SK-N-SH (cell line): ENCODE data around the gene CDH13. TPM values are rescaled to one million over a fixed set of nuclear protein-coding genes. Genes with fewer than 3 reads are reported as not detected.

Experiments used
- CTCF ChIA-PET: fragments of 300-600, 350-600 bp; formaldehyde crosslinking; extraction: SDS; loops from one replicate; lab custom pipeline; 2021; lab: Yijun Ruan, JAX
- POLR2A ChIA-PET: fragments of 350-600 bp; sonication (Branson Sonifier 250); formaldehyde crosslinking; extraction: SDS; loops from one replicate; lab custom pipeline; 2020; ENCODE audit warnings: antibody characterized with exemption, inconsistent platforms; lab: Yijun Ruan, JAX
- DNase-seq: peaks from one replicate; pipeline ENCODE4 v3.0.0; 2012
- H2AFZ ChIP-seq: fragments of 200-600 bp; sonication (generic); 2 replicates; pipeline ENCODE4 v1.8.1; 2016; ENCODE audit warnings: antibody characterized with exemption, mild to moderate bottlenecking, low read depth
- H3F3A ChIP-seq: fragments of 200-600 bp; sonication (generic); replicated peaks from 2 replicates; pipeline ENCODE3; 2016; ENCODE audit warnings: antibody characterized with exemption, mild to moderate bottlenecking; ENCODE audit not compliant: insufficient read depth
- H3K27ac ChIP-seq, 2 experiments: fragments of 200-500 bp in 1 of 2; fragments of 200-600 bp in 1 of 2; sonication (Bioruptor generic) in 1 of 2; sonication (generic), shearing (Covaris generic) in 1 of 2; 2 replicates each; pipeline versions ENCODE4 v1.5.1 to v1.6.1; 2014 to 2016; ENCODE audit warnings: low read depth in 2 of 2, inconsistent platforms in 1 of 2, low read length in 1 of 2, mild to moderate bottlenecking in 1 of 2, mixed read lengths in 1 of 2
- H3K27me3 ChIP-seq: fragments of 200-600 bp; sonication (generic), shearing (Covaris generic); 2 replicates; pipeline ENCODE4 v1.6.1; 2016; ENCODE audit warnings: mixed run types; ENCODE audit not compliant: insufficient read depth
- H3K36me3 ChIP-seq, 2 experiments: fragments of 200-500 bp in 1 of 2; fragments of 200-600 bp in 1 of 2; sonication (Bioruptor generic) in 1 of 2; sonication (generic) in 1 of 2; replicated peaks in 1 of 2; 2 replicates each; pipeline versions ENCODE3 to v1.5.1; 2014 to 2016; ENCODE audit warnings: low read length in 1 of 2, mild to moderate bottlenecking in 1 of 2; ENCODE audit not compliant: insufficient read depth in 2 of 2, control insufficient read depth in 1 of 2
- H3K4me1 ChIP-seq, 2 experiments: fragments of 200-500 bp in 1 of 2; fragments of 200-600 bp in 1 of 2; sonication (Bioruptor generic) in 1 of 2; sonication (generic), shearing (Covaris generic) in 1 of 2; 2 replicates each; pipeline versions ENCODE4 v1.5.1 to v1.6.1; 2014 to 2016; ENCODE audit warnings: low read depth in 1 of 2, low read length in 1 of 2, mixed run types in 1 of 2; ENCODE audit not compliant: insufficient read depth in 2 of 2, control insufficient read depth in 1 of 2
- H3K4me2 ChIP-seq: fragments of 200-600 bp; sonication (generic), shearing (Covaris generic); 2 replicates; pipeline ENCODE4 v1.6.1; 2017; ENCODE audit warnings: mixed run types
- H3K4me3 ChIP-seq, 2 experiments: fragments of 200-500 bp in 1 of 2; fragments of 200-600 bp in 1 of 2; sonication (Bioruptor generic) in 1 of 2; sonication (generic), shearing (Covaris generic) in 1 of 2; 2 replicates each; pipeline versions ENCODE4 v1.5.1 to v1.8.1; 2014 to 2016; ENCODE audit warnings: low read depth in 2 of 2, inconsistent platforms in 1 of 2, low read length in 1 of 2, mild to moderate bottlenecking in 1 of 2, mixed read lengths in 1 of 2, moderate library complexity in 1 of 2
- H3K79me2 ChIP-seq: fragments of 200-600 bp; sonication (generic); 2 replicates; pipeline ENCODE4 v1.8.1; 2017; ENCODE audit warnings: mild to moderate bottlenecking; ENCODE audit not compliant: insufficient read depth
- H3K9ac ChIP-seq: fragments of 200-600 bp; sonication (generic); 2 replicates; pipeline ENCODE4 v1.6.1; 2017; ENCODE audit warnings: mixed run types
- H3K9me2 ChIP-seq: fragments of 200-600 bp; sonication (generic); 2 replicates; pipeline ENCODE4 v1.6.1; 2017; ENCODE audit warnings: mixed run types
- H3K9me3 ChIP-seq: fragments of 200-600 bp; sonication (generic); 2 replicates; pipeline ENCODE4 v1.6.1; 2017; ENCODE audit warnings: mixed run types, mild to moderate bottlenecking, moderate library complexity
- H4K20me1 ChIP-seq: fragments of 200-600 bp; sonication (generic); 2 replicates; pipeline ENCODE4 v1.6.1; 2017; ENCODE audit warnings: mild to moderate bottlenecking, mixed run types; ENCODE audit not compliant: insufficient read depth
- ELF1 ChIP-seq: IDR thresholded peaks from 2 replicates; pipeline ENCODE4 v1.4.0; 2012
- FOSL2 ChIP-seq: IDR thresholded peaks from 2 replicates; pipeline ENCODE4 v1.4.0; 2012; ENCODE audit warnings: low read depth, mild to moderate bottlenecking, moderate library complexity, borderline replicate concordance
- FOXM1 ChIP-seq: IDR thresholded peaks from 2 replicates; pipeline ENCODE4 v1.4.0; 2012; ENCODE audit warnings: low read depth, mild to moderate bottlenecking
- GABPA ChIP-seq: IDR thresholded peaks from 2 replicates; pipeline ENCODE4 v1.4.0; 2012; ENCODE audit warnings: low read depth, mild to moderate bottlenecking
- JUND ChIP-seq: IDR thresholded peaks from 2 replicates; pipeline ENCODE4 v1.4.0; 2012
- NFIC ChIP-seq: IDR thresholded peaks from 2 replicates; pipeline ENCODE4 v1.4.0; 2012; ENCODE audit warnings: borderline replicate concordance
- RFX5 ChIP-seq: IDR thresholded peaks from 2 replicates; pipeline ENCODE4 v1.6.1; 2012; ENCODE audit warnings: mild to moderate bottlenecking, improper control_type of control experiment, low read length
- SIN3A ChIP-seq: IDR thresholded peaks from 2 replicates; pipeline ENCODE4 v1.6.1; 2012; ENCODE audit warnings: low read depth, mild to moderate bottlenecking, low read length, moderate library complexity, borderline replicate concordance
- SMC3 ChIP-seq: IDR thresholded peaks from 2 replicates; pipeline ENCODE4 v1.6.1; 2012; ENCODE audit warnings: low read depth, low read length, improper control_type of control experiment
- WGBS: methylation state at CpG from one replicate; pipeline ENCODE4 v1.1.6; 2017; ENCODE audit warnings: low lambda C conversion rate; 5-methylcytosine and 5-hydroxymethylcytosine counted together
- polyA plus RNA-seq, 3 experiments: library from polyadenylated mRNA; depleted of rRNA; stranded (reverse); fragments of >200 nt; gene quantifications; 2 replicates each; pipeline ENCODE4 v1.2.3, GENCODE V29; 2012
- TF ChIP-seq, protein P1 (sequence below): IDR thresholded peaks from 2 replicates; pipeline ENCODE4 v1.6.1; 2012; ENCODE audit warnings: mild to moderate bottlenecking, low read depth, low read length, moderate library complexity
- TF ChIP-seq, protein P2 (sequence below): IDR thresholded peaks from 2 replicates; pipeline ENCODE4; 2012
- TF ChIP-seq, protein P3 (sequence below): fragments of 150-350 bp; IDR thresholded peaks from 2 replicates; pipeline ENCODE4 v1.6.1; 2016; ENCODE audit warnings: mild to moderate bottlenecking, low read depth, low read length

CDH13 gene
- polyA plus RNA-seq, 1 of the 3 experiments (the other 2 are of a cell fraction), result 93.0 TPM

DNA sequence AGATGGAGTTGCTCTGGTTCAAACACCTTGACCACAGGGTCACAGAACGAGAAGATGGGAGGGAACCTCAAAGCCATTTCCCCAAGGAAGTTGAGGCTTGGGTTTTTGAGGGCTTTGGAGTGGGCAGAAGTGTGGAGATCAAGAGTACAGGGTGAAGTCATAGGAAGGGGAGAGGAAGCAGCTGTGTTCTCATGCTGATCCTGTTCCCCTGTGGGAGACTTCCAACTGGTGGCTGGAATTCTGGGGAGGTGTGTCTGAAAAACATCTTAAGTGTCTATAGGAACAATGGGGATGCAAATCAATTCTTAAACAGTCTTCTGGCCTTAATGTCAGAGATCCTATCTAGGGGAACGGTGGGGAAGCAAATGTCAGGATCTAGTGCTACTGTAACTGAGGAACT, 1142.2 kb downstream of the CDH13 start (continued):
- TF ChIP-seq, protein P1, sequence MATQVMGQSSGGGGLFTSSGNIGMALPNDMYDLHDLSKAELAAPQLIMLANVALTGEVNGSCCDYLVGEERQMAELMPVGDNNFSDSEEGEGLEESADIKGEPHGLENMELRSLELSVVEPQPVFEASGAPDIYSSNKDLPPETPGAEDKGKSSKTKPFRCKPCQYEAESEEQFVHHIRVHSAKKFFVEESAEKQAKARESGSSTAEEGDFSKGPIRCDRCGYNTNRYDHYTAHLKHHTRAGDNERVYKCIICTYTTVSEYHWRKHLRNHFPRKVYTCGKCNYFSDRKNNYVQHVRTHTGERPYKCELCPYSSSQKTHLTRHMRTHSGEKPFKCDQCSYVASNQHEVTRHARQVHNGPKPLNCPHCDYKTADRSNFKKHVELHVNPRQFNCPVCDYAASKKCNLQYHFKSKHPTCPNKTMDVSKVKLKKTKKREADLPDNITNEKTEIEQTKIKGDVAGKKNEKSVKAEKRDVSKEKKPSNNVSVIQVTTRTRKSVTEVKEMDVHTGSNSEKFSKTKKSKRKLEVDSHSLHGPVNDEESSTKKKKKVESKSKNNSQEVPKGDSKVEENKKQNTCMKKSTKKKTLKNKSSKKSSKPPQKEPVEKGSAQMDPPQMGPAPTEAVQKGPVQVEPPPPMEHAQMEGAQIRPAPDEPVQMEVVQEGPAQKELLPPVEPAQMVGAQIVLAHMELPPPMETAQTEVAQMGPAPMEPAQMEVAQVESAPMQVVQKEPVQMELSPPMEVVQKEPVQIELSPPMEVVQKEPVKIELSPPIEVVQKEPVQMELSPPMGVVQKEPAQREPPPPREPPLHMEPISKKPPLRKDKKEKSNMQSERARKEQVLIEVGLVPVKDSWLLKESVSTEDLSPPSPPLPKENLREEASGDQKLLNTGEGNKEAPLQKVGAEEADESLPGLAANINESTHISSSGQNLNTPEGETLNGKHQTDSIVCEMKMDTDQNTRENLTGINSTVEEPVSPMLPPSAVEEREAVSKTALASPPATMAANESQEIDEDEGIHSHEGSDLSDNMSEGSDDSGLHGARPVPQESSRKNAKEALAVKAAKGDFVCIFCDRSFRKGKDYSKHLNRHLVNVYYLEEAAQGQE, result no peak
- TF ChIP-seq SIN3A (no peak), SMC3 (no peak)
- TF ChIP-seq, protein P2, sequence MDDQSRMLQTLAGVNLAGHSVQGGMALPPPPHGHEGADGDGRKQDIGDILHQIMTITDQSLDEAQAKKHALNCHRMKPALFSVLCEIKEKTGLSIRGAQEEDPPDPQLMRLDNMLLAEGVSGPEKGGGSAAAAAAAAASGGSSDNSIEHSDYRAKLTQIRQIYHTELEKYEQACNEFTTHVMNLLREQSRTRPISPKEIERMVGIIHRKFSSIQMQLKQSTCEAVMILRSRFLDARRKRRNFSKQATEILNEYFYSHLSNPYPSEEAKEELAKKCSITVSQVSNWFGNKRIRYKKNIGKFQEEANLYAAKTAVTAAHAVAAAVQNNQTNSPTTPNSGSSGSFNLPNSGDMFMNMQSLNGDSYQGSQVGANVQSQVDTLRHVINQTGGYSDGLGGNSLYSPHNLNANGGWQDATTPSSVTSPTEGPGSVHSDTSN, result no peak
- TF ChIP-seq, protein P3, sequence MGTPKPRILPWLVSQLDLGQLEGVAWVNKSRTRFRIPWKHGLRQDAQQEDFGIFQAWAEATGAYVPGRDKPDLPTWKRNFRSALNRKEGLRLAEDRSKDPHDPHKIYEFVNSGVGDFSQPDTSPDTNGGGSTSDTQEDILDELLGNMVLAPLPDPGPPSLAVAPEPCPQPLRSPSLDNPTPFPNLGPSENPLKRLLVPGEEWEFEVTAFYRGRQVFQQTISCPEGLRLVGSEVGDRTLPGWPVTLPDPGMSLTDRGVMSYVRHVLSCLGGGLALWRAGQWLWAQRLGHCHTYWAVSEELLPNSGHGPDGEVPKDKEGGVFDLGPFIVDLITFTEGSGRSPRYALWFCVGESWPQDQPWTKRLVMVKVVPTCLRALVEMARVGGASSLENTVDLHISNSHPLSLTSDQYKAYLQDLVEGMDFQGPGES, result no peak

DNA sequence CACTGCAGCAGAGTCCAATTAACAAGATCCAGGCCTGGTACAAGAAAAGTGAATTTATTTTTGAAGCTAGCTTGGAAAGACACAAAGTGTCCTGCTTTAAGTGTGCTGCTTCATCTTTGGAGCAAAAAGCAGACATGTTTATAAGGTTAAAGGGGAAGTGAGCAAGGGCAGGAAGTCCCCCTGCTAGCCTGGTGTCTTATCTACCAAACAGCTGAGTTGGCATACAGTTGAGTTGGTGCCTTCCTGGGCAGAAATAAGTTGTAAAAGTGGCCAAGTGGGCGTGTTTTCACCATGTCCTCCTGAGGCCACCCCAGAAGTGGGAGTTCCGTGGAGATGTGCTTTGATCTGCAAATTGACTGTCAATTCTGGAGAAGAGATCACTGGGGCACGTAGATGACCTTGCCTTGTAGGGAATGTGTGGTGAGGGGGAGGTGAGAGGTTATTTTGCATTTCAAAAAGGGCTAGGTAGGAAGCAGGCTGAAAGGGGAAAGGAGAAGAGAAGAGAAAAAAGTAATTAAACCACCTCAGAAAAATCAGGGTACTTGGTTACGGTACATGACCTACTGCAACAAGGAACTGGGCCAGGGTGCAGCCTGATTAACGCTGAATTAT, 1142.7 kb downstream of the CDH13 start:
- CTCF ChIA-PET, result no interaction called here
- WGBS, result 38% methylated on average over 5 of the region's 5 CpGs
- no peaks in the 10 kb centered on the region for H4K20me1 ChIP-seq
- H3K27me3 ChIP-seq, result no peaks in the 10 kb centered on the region
- H3K27ac ChIP-seq, result no peak overlapping the region
- no peaks in the 10 kb centered on the region for H3K9me2 ChIP-seq
- H3K79me2 ChIP-seq, result no peaks in the 10 kb centered on the region
- no peaks in the 10 kb centered on the region for H3F3A ChIP-seq
- TF ChIP-seq NFIC (no peak), RFX5 (no peak), JUND (no peak), ELF1 (no peak), FOSL2 (no peak), GABPA (no peak), FOXM1 (no peak)
- TF ChIP-seq, protein P2, result no peak
- TF ChIP-seq, all 33 proteins: peak for 0
- Histone ChIP-seq H3K4me1 (no peaks in the 10 kb centered on the region), H3K36me3 (no peaks in the 10 kb centered on the region), H2AFZ (no peak overlapping the region), H3K4me3 (no peak overlapping the region), H3K4me2 (no peak overlapping the region), H3K9ac (no peak overlapping the region), H3K9me3 (no peaks in the 10 kb centered on the region)
- POLR2A ChIA-PET, result no interaction called here
- no peak for DNase-seq
